Measurements from ENCODE around the gene GPR152.

GRCh38 chr11:67463186-67463585 is 10.7 kb upstream of the GPR152 start:
- TF ChIP-seq EP300 (IDR thresholded peaks at IDR 0.05), result no peak
- TF ChIP-seq CTCF (IDR thresholded peaks at IDR 0.05), result no peak

Data from gastroesophageal sphincter (tissue), 3 donors.